ENCODE data around the gene CCDC73. TPM values are rescaled to one million over a fixed set of nuclear protein-coding genes. Genes with fewer than 3 reads are reported as not detected.

The CCDC73 gene
- total RNA-seq, 1 experiment from 2014 or later: not detected

GRCh38 chr11:32817852-32818183, 23.4 kb upstream of the CCDC73 start:
- no TSS peak for BruUV-seq (replicated peaks)
- H3K4me3 ChIP-seq: no peak overlapping the region
- CTCF ChIA-PET: no interaction called here
- intact Hi-C loops (cut with micrococcal nuclease; ENCODE audit: unreplicated experiment): no loop called here
- H3K9me3 ChIP-seq (ENCODE audit: insufficient read depth, low read depth): peaks cover 5% of the 10 kb centered on the region; the same call in 1 of the 2 replicates
- H3K27me3 ChIP-seq (ENCODE audit: insufficient read depth, low read depth): no peaks in the 10 kb centered on the region
- H3K4me1 ChIP-seq (replicated peaks; ENCODE audit: insufficient read depth): peaks cover 37% of the 10 kb centered on the region
- no peaks in the 10 kb centered on the region for H4K20me1 ChIP-seq (ENCODE audit: insufficient read depth)
- TF ChIP-seq EZH2 (IDR thresholded peaks at IDR 0.05; ENCODE audit: low read depth): no peak
- TF ChIP-seq, protein P1, sequence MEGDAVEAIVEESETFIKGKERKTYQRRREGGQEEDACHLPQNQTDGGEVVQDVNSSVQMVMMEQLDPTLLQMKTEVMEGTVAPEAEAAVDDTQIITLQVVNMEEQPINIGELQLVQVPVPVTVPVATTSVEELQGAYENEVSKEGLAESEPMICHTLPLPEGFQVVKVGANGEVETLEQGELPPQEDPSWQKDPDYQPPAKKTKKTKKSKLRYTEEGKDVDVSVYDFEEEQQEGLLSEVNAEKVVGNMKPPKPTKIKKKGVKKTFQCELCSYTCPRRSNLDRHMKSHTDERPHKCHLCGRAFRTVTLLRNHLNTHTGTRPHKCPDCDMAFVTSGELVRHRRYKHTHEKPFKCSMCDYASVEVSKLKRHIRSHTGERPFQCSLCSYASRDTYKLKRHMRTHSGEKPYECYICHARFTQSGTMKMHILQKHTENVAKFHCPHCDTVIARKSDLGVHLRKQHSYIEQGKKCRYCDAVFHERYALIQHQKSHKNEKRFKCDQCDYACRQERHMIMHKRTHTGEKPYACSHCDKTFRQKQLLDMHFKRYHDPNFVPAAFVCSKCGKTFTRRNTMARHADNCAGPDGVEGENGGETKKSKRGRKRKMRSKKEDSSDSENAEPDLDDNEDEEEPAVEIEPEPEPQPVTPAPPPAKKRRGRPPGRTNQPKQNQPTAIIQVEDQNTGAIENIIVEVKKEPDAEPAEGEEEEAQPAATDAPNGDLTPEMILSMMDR (conservative IDR thresholded peaks at IDR 0.05): no peak
- POLR2A ChIA-PET (ENCODE audit: unreplicated experiment): no interaction called here
- H3K27ac ChIP-seq: peak overlapping the region; percentile 20; the same call in 1 of the 2 replicates
- no peaks in the 10 kb centered on the region for H3K79me2 ChIP-seq (ENCODE audit: low read depth)
- no peaks in the 10 kb centered on the region for H3K36me3 ChIP-seq (ENCODE audit: low read depth)
- no peaks in the 10 kb centered on the region for H3K9me2 ChIP-seq (ENCODE audit: insufficient read depth)
- H3F3A ChIP-seq (ENCODE audit: insufficient read depth, low read depth): peaks cover 15% of the 10 kb centered on the region
- H2AFZ ChIP-seq: no peak overlapping the region
- DNase-seq: no peak
- peak overlapping the region; percentile 11; the same call in 1 of the 2 replicates for H3K4me2 ChIP-seq

DNA sequence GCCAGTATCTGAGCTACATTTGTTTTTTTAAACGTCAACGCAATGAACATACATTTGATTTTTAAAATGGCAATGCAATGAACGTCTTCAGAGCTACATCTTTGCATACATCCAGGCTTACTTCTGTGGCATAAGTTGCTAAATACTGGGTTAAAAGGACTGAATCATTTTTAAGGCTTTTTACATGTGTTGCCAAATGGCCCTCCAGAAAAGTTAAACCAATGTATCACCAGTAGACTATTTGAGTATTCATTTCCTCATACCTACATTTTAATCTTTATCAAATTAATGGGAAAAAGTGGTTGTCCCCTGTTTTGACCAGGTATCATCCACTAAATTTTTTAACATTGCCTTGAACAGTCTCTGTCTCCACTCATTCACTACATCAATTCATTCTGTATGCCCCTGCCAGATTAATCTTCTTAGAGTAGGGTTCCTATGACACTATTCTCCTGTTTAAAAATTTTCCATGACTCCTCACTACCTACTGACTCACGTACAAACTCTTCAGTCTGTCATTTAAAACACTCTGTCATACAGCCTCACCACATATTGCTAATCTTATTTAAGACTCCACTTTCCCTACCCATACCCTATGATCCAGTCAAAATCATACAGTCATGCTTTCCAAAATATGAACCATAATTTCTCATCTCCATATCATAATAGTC, 22.9 kb upstream of the CCDC73 start:
- Histone ChIP-seq H2AFZ (no peak overlapping the region), H4K20me1 (ENCODE audit: insufficient read depth) (no peaks in the 10 kb centered on the region), H3K79me2 (ENCODE audit: low read depth) (no peaks in the 10 kb centered on the region), H3K9me3 (ENCODE audit: insufficient read depth, low read depth) (peaks cover 5% of the 10 kb centered on the region; the same call in 1 of the 2 replicates), H3K27me3 (ENCODE audit: insufficient read depth, low read depth) (no peaks in the 10 kb centered on the region), H3K36me3 (ENCODE audit: low read depth) (no peaks in the 10 kb centered on the region), H3K4me3 (no peak overlapping the region), H3F3A (ENCODE audit: insufficient read depth, low read depth) (peaks cover 14% of the 10 kb centered on the region), H3K27ac (peak overlapping the region; percentile 20; the same call in 1 of the 2 replicates), H3K4me1 (replicated peaks; ENCODE audit: insufficient read depth) (peaks cover 35% of the 10 kb centered on the region), H3K9me2 (ENCODE audit: insufficient read depth) (no peaks in the 10 kb centered on the region), H3K4me2 (peak overlapping the region; percentile 11; the same call in 1 of the 2 replicates)
- BruUV-seq (replicated peaks): no TSS peak
- POLR2A ChIA-PET (ENCODE audit: unreplicated experiment): interaction anchor here (0.5 kb wide), 1 partner anchor 437 kb away, joined by 3 read pairs; no protein-coding TSS in a partner anchor
- intact Hi-C loops (cut with micrococcal nuclease; ENCODE audit: unreplicated experiment): no loop called here
- DNase-seq: peak in 1 of 2 experiments; percentile 62
- TF ChIP-seq EZH2 (IDR thresholded peaks at IDR 0.05; ENCODE audit: low read depth): no peak
- TF ChIP-seq, protein P1 (conservative IDR thresholded peaks at IDR 0.05): no peak
- CTCF ChIA-PET: no interaction called here

GRCh38 chr11:32809313-32809712, 14.9 kb upstream of the CCDC73 start:
- Histone ChIP-seq H3K36me3 (ENCODE audit: low read depth) (no peaks in the 10 kb centered on the region), H3K79me2 (ENCODE audit: low read depth) (no peaks in the 10 kb centered on the region), H2AFZ (no peak overlapping the region), H3K4me3 (no peak overlapping the region), H3K9me3 (ENCODE audit: insufficient read depth, low read depth) (no peaks in the 10 kb centered on the region), H3K4me2 (no peak overlapping the region), H3F3A (ENCODE audit: insufficient read depth, low read depth) (no peaks in the 10 kb centered on the region), H3K27ac (no peak overlapping the region), H3K27me3 (ENCODE audit: insufficient read depth, low read depth) (no peaks in the 10 kb centered on the region), H4K20me1 (ENCODE audit: insufficient read depth) (no peaks in the 10 kb centered on the region), H3K9me2 (ENCODE audit: insufficient read depth) (no peaks in the 10 kb centered on the region), H3K4me1 (replicated peaks; ENCODE audit: insufficient read depth) (no peaks in the 10 kb centered on the region)
- no TSS peak for BruUV-seq (replicated peaks)
- peak; percentile 66 to 73 for DNase-seq
- TF ChIP-seq, protein P1 (conservative IDR thresholded peaks at IDR 0.05): peak; percentile 94
- TF ChIP-seq EZH2 (IDR thresholded peaks at IDR 0.05; ENCODE audit: low read depth): no peak
- intact Hi-C loops (cut with micrococcal nuclease; ENCODE audit: unreplicated experiment): loop anchor here (1.0 to 10.0 kb wide), 3 partner anchors 83 to 1015 kb away; partner anchors contain the start of gene QSER1
- CTCF ChIA-PET: interaction anchor here (0.7 to 2.0 kb wide), 4 partner anchors 85 to 256 kb away, joined by 3 to 7 read pairs (median 5); partner anchors contain the start of gene EIF3M
- POLR2A ChIA-PET (ENCODE audit: unreplicated experiment): interaction anchor here (0.5 to 0.6 kb wide), 2 partner anchors 42 to 64 kb away, joined by 3 to 6 read pairs; no protein-coding TSS in a partner anchor
